GM23338 (cell line): ENCODE results near the gene TREML4. TPM values are rescaled to one million over a fixed set of nuclear protein-coding genes. Genes with fewer than 3 reads are reported as not detected.
"Not testable (repeated sequence)": the region's sequence is repeated elsewhere in the genome, so short reads cannot be mapped to it uniquely, and the experiment has no call there.

Experiments
- ATAC-seq: fragments of 200-7000 bp; cut with Tn5 transposase; 3 replicates; pipeline ENCODE4 v1.9.1; 2020
- DNase-seq: peaks from one replicate; pipeline ENCODE4 v3.0.0-alpha.2; 2015; ENCODE audit warnings: low spot score
- H2AFZ ChIP-seq: fragments of 200-600 bp; sonication (generic); 2 replicates; pipeline ENCODE4 v1.8.0; 2016; ENCODE audit warnings: antibody characterized with exemption, mild to moderate bottlenecking, moderate library complexity
- H3F3A ChIP-seq: fragments of 200-600 bp; sonication (generic); replicated peaks from 2 replicates; pipeline ENCODE4 v1.8.0; 2017; ENCODE audit warnings: antibody characterized with exemption, mixed run types, low read depth
- H3K27ac ChIP-seq: fragments of 200-600 bp; sonication (generic); 2 replicates; pipeline ENCODE4 v1.6.1; 2016; ENCODE audit warnings: low read depth
- H3K27me3 ChIP-seq: fragments of 200-600 bp; sonication (generic); 2 replicates; pipeline ENCODE4 v1.8.0; 2016; ENCODE audit warnings: mild to moderate bottlenecking, mixed run types, moderate library complexity; ENCODE audit not compliant: insufficient read depth
- H3K36me3 ChIP-seq: fragments of 200-600 bp; sonication (generic); 2 replicates; pipeline ENCODE4 v1.8.0; 2016; ENCODE audit warnings: mild to moderate bottlenecking; ENCODE audit not compliant: insufficient read depth
- H3K4me1 ChIP-seq: fragments of 200-600 bp; sonication (generic); 2 replicates; pipeline ENCODE4 v1.8.0; 2016; ENCODE audit warnings: mild to moderate bottlenecking, moderate library complexity; ENCODE audit not compliant: insufficient read depth
- H3K4me2 ChIP-seq: fragments of 200-600 bp; sonication (generic); 2 replicates; pipeline ENCODE4 v1.7.1; 2017; ENCODE audit warnings: mixed run types
- H3K4me3 ChIP-seq: fragments of 200-600 bp; sonication (generic); 2 replicates; pipeline ENCODE4 v1.6.1; 2016; ENCODE audit warnings: mixed run types
- H3K79me2 ChIP-seq: fragments of 200-600 bp; sonication (generic); replicated peaks from 2 replicates; pipeline ENCODE4 v1.8.0; 2017; ENCODE audit warnings: mild to moderate bottlenecking; ENCODE audit not compliant: insufficient read depth
- H3K9me2 ChIP-seq: fragments of 200-600 bp; sonication (generic); 2 replicates; pipeline ENCODE4 v1.8.0; 2017; ENCODE audit not compliant: insufficient read depth
- H4K20me1 ChIP-seq: fragments of 200-600 bp; sonication (generic); replicated peaks from 2 replicates; pipeline ENCODE4 v1.8.0; 2017; ENCODE audit warnings: mild to moderate bottlenecking; ENCODE audit not compliant: insufficient read depth
- H3K27ac Mint-ChIP-seq: 2 replicates; pipeline ENCODE4 v1.8.0; 2020; ENCODE audit warnings: inconsistent platforms, mild to moderate bottlenecking, moderate library complexity, mixed read lengths
- H3K27me3 Mint-ChIP-seq: 3 replicates; pipeline ENCODE4 v1.8.0; 2022; ENCODE audit warnings: low read depth, mild to moderate bottlenecking, moderate library complexity, mixed read lengths, inconsistent platforms; ENCODE audit not compliant: insufficient read depth, poor library complexity
- H3K36me3 Mint-ChIP-seq: 3 replicates; pipeline ENCODE4 v1.8.0; 2021; ENCODE audit warnings: low read depth, mild to moderate bottlenecking, inconsistent platforms, moderate library complexity, mixed read lengths
- H3K4me1 Mint-ChIP-seq: 3 replicates; pipeline ENCODE4 v1.8.0; 2020; ENCODE audit warnings: mild to moderate bottlenecking, inconsistent platforms, mixed read lengths
- H3K4me3 Mint-ChIP-seq: 3 replicates; pipeline ENCODE4 v1.8.0; 2021; ENCODE audit warnings: moderate library complexity, mild to moderate bottlenecking, inconsistent platforms, mixed read lengths
- H3K9me3 Mint-ChIP-seq: 3 replicates; pipeline ENCODE4 v1.8.0; 2020; ENCODE audit warnings: moderate library complexity, mild to moderate bottlenecking, inconsistent platforms, mixed read lengths
- CREB1 ChIP-seq: fragments of 250-450 bp; sonication (Bioruptor Pico); IDR thresholded peaks from 2 replicates; pipeline ENCODE4 v1.5.0; 2020; ENCODE audit warnings: low read depth, mild to moderate bottlenecking, moderate library complexity
- CTCF ChIP-seq, 2 experiments: fragments of 200-600 bp in 1 of 2; sonication (generic) in 1 of 2; conservative IDR thresholded peaks; 2 replicates each; pipeline versions ENCODE4 v1.5.1 to v1.6.1; 2016 to 2017; ENCODE audit warnings: antibody characterized with exemption in 2 of 2, low read depth in 2 of 2, mild to moderate bottlenecking in 2 of 2, moderate library complexity in 1 of 2
- JUNB ChIP-seq: IDR thresholded peaks from one replicate; pipeline ENCODE4 v1.6.1; 2016; ENCODE audit warnings: antibody characterized with exemption; ENCODE audit not compliant: unreplicated experiment
- NANOG ChIP-seq: IDR thresholded peaks from 2 replicates; pipeline ENCODE4 v1.6.1; 2016; ENCODE audit warnings: antibody characterized with exemption, borderline replicate concordance
- POLR2AphosphoS5 ChIP-seq: IDR thresholded peaks from 2 replicates; pipeline ENCODE4 v1.6.1; 2016; ENCODE audit warnings: antibody characterized with exemption, low read depth
- REST ChIP-seq: IDR thresholded peaks from one replicate; pipeline ENCODE4 v1.6.1; 2018; ENCODE audit warnings: antibody characterized with exemption; ENCODE audit not compliant: unreplicated experiment
- STAT1 ChIP-seq: IDR thresholded peaks from one replicate; pipeline ENCODE4 v1.6.1; 2016; ENCODE audit warnings: antibody characterized with exemption; ENCODE audit not compliant: unreplicated experiment
- ZNF114 ChIP-seq: fragments of 250-450 bp; sonication (Bioruptor Pico); IDR thresholded peaks from 2 replicates; pipeline ENCODE4 v1.5.0; 2020; ENCODE audit warnings: mild to moderate bottlenecking, moderate library complexity
- ZNF331 ChIP-seq: fragments of 250-450 bp; sonication (Bioruptor Pico); IDR thresholded peaks from 2 replicates; pipeline ENCODE4 v1.5.0; 2020; ENCODE audit warnings: low read depth, mild to moderate bottlenecking, moderate library complexity
- polyA plus RNA-seq: library from polyadenylated mRNA; unstranded; fragments of >200 nt; fragmentation: Nextera tagmentation; extraction: Ambion mirVana; gene quantifications from 2 replicates; pipeline ENCODE4 v1.2.1, GENCODE V29; 2016
- total RNA-seq: library from RNA; depleted of rRNA; stranded (reverse); fragments of >200 nt; shearing (Covaris generic); gene quantifications from 2 replicates; pipeline ENCODE4 v1.2.3, GENCODE V29; 2014

Gene TREML4
- total and polyA plus RNA-seq, 2 experiments from 2014 or later, result not detected

- H3K36me3 Mint-ChIP-seq, result no peaks in the 10 kb centered on the region
- no peak overlapping the region for H3K27ac Mint-ChIP-seq
- Histone ChIP-seq H3K4me3 (peak overlapping the region; percentile 72), H3K4me1 (peaks cover 4% of the 10 kb centered on the region; the same call in 1 of the 2 replicates), H3F3A (no peaks in the 10 kb centered on the region), H3K27me3 (peaks cover 15% of the 10 kb centered on the region), H3K79me2 (no peaks in the 10 kb centered on the region), H3K36me3 (no peaks in the 10 kb centered on the region), H4K20me1 (no peaks in the 10 kb centered on the region), H3K27ac (no peak overlapping the region), H2AFZ (peak overlapping the region; percentile 90; the same call in 1 of the 2 replicates), H3K4me2 (peak overlapping the region; percentile 85), H3K9me2 (no peaks in the 10 kb centered on the region)
- peaks cover 15% of the 10 kb centered on the region for H3K4me1 Mint-ChIP-seq
- H3K27me3 Mint-ChIP-seq, result peaks cover 7% of the 10 kb centered on the region
- ATAC-seq, result peak; percentile 98
- H3K4me3 Mint-ChIP-seq, result peak overlapping the region; percentile 81
- no peak for TF ChIP-seq POLR2AphosphoS5
- peak in 1 of 2 experiments; percentile 30; a peak in 1 of 4 replicates for TF ChIP-seq CTCF (conservative IDR thresholded peaks at IDR 0.05; ENCODE audit: low read depth in 2 of 2)
- TF ChIP-seq ZNF331 (CRISPR knock-in tag), result no peak
- no peak for TF ChIP-seq ZNF114 (CRISPR knock-in tag)
- H3K9me3 Mint-ChIP-seq, result no peaks in the 10 kb centered on the region
- peak; percentile 73 for DNase-seq
Observed at GRCh38 chr6:41239467-41240159, 11.5 kb downstream of the TREML4 start.

- not testable (repeated sequence) for H3K9me3 Mint-ChIP-seq, H3K4me1 Mint-ChIP-seq, H3K4me3 Mint-ChIP-seq, ATAC-seq, H3K27me3 Mint-ChIP-seq, H3K9me2 ChIP-seq, H3K79me2 ChIP-seq, H3K27me3 ChIP-seq, H4K20me1 ChIP-seq, H3K27ac ChIP-seq, H3K4me2 ChIP-seq, H3K27ac Mint-ChIP-seq, H2AFZ ChIP-seq, H3F3A ChIP-seq, H3K36me3 ChIP-seq, H3K4me3 ChIP-seq, DNase-seq, H3K36me3 Mint-ChIP-seq, H3K4me1 ChIP-seq
Observed at GRCh38 chr6:41246529-41246928, 18.4 kb downstream of the TREML4 start.

- Histone ChIP-seq H3F3A (no peaks in the 10 kb centered on the region), H3K27ac (no peak overlapping the region), H3K9me2 (0 out of 2 replicates have a peak, but pooled peaks cover 3% of the 10 kb centered on the region), H4K20me1 (no peaks in the 10 kb centered on the region), H3K27me3 (no peaks in the 10 kb centered on the region), H3K4me3 (no peak overlapping the region), H3K36me3 (no peaks in the 10 kb centered on the region), H3K4me2 (no peak overlapping the region), H3K79me2 (no peaks in the 10 kb centered on the region), H3K4me1 (no peaks in the 10 kb centered on the region), H2AFZ (no peak overlapping the region)
- Mint-ChIP-seq H3K4me1 (no peaks in the 10 kb centered on the region), H3K36me3 (no peaks in the 10 kb centered on the region), H3K9me3 (peaks cover 3% of the 10 kb centered on the region; the same call in 1 of the 3 replicates), H3K27ac (no peak overlapping the region), H3K27me3 (peaks cover 5% of the 10 kb centered on the region), H3K4me3 (no peak overlapping the region)
- no peak for TF ChIP-seq REST
- no peak for TF ChIP-seq NANOG
- no peak for TF ChIP-seq JUNB
- TF ChIP-seq CREB1 (CRISPR knock-in tag), result no peak
- TF ChIP-seq STAT1, result no peak
- ATAC-seq, result no peak
- DNase-seq, result no peak
Observed at GRCh38 chr6:41247288-41247865, 19.2 kb downstream of the TREML4 start.
